ENCODE results near the gene ATP6V0A4.
"Not testable (repeated sequence)": the region's sequence is repeated elsewhere in the genome, so short reads cannot be mapped to it uniquely, and the experiment has no call there.

Gene ATP6V0A4

GRCh38 chr7:138716889-138717288 is 81.1 kb downstream of the ATP6V0A4 start:
- peaks cover 19% of the 10 kb centered on the region for H3K4me1 Mint-ChIP-seq (ENCODE audit: low read depth)
- no peaks in the 10 kb centered on the region for H3K9me3 Mint-ChIP-seq
- no peak overlapping the region for H3K27ac Mint-ChIP-seq
- no peak overlapping the region for H3K4me3 Mint-ChIP-seq
- peaks cover 4% of the 10 kb centered on the region for H3K27me3 Mint-ChIP-seq
- DNase-seq = no peak
- H3K36me3 Mint-ChIP-seq (ENCODE audit: low read depth) = no peaks in the 10 kb centered on the region

- no peak for DNase-seq
- no peaks in the 10 kb centered on the region for H3K36me3 Mint-ChIP-seq (ENCODE audit: low read depth)
- H3K4me1 Mint-ChIP-seq (ENCODE audit: low read depth) = peaks cover 16% of the 10 kb centered on the region
- H3K27me3 Mint-ChIP-seq = peaks cover 3% of the 10 kb centered on the region
- no peak overlapping the region for H3K27ac Mint-ChIP-seq
- no peaks in the 10 kb centered on the region for H3K9me3 Mint-ChIP-seq
- no peak overlapping the region for H3K4me3 Mint-ChIP-seq
Observed at GRCh38 chr7:138713191-138713590, 84.8 kb downstream of the ATP6V0A4 start.

- H3K27ac Mint-ChIP-seq = no peak overlapping the region
- no peaks in the 10 kb centered on the region for H3K36me3 Mint-ChIP-seq (ENCODE audit: low read depth)
Observed at GRCh38 chr7:138712652-138713051, 85.3 kb downstream of the ATP6V0A4 start.

GRCh38 chr7:138710536-138711385 is 87.2 kb downstream of the ATP6V0A4 start:
- H3K36me3 Mint-ChIP-seq (ENCODE audit: low read depth) = no peaks in the 10 kb centered on the region
- peaks cover 6% of the 10 kb centered on the region for H3K4me1 Mint-ChIP-seq (ENCODE audit: low read depth)
- H3K27me3 Mint-ChIP-seq = peaks cover 3% of the 10 kb centered on the region
- DNase-seq = no peak
- no peak overlapping the region for H3K4me3 Mint-ChIP-seq
- no peak overlapping the region for H3K27ac Mint-ChIP-seq
- H3K9me3 Mint-ChIP-seq = no peaks in the 10 kb centered on the region

More at GRCh38 chr7:138712652-138713051, 85.3 kb downstream of the ATP6V0A4 start:
- Mint-ChIP-seq H3K27me3 (peaks cover 3% of the 10 kb centered on the region), H3K9me3 (no peaks in the 10 kb centered on the region), H3K4me1 (ENCODE audit: low read depth) (peaks cover 10% of the 10 kb centered on the region), H3K4me3 (no peak overlapping the region)
- DNase-seq = no peak

- no peak for DNase-seq
- Mint-ChIP-seq H3K4me3 (no peak overlapping the region), H3K9me3 (no peaks in the 10 kb centered on the region), H3K36me3 (ENCODE audit: low read depth) (no peaks in the 10 kb centered on the region), H3K27me3 (no peaks in the 10 kb centered on the region), H3K27ac (no peak overlapping the region), H3K4me1 (ENCODE audit: low read depth) (no peaks in the 10 kb centered on the region)
Observed at GRCh38 chr7:138705167-138705566, 92.8 kb downstream of the ATP6V0A4 start.

GRCh38 chr7:138701537-138701923 is 96.5 kb downstream of the ATP6V0A4 start:
- Mint-ChIP-seq H3K9me3 (no peaks in the 10 kb centered on the region), H3K36me3 (ENCODE audit: low read depth) (no peaks in the 10 kb centered on the region), H3K4me1 (ENCODE audit: low read depth) (no peaks in the 10 kb centered on the region), H3K27me3 (no peaks in the 10 kb centered on the region), H3K27ac (no peak overlapping the region), H3K4me3 (no peak overlapping the region)
- DNase-seq = no peak

- Mint-ChIP-seq H3K9me3 (no peaks in the 10 kb centered on the region), H3K4me1 (ENCODE audit: low read depth) (no peaks in the 10 kb centered on the region), H3K4me3 (no peak within 1 kb of the TSS), H3K27ac (no peak within 1 kb of the TSS), H3K27me3 (no peaks in the 10 kb centered on the region), H3K36me3 (ENCODE audit: low read depth) (no peaks in the 10 kb centered on the region)
- DNase-seq = no peak
Observed at GRCh38 chr7:138700857-138701536, 97.0 kb downstream of the ATP6V0A4 start, which contains the start of gene SVOPL. Gene SVOPL, minus strand, starts transcription at chr7:138701362. Its CDS starts 22,317 bp downstream, at chr7:138679045.

- Mint-ChIP-seq H3K27ac (no peak overlapping the region), H3K4me1 (ENCODE audit: low read depth) (no peaks in the 10 kb centered on the region), H3K36me3 (ENCODE audit: low read depth) (no peaks in the 10 kb centered on the region), H3K4me3 (no peak overlapping the region), H3K9me3 (no peaks in the 10 kb centered on the region), H3K27me3 (no peaks in the 10 kb centered on the region)
- DNase-seq = no peak
Observed at GRCh38 chr7:138699661-138700060, 98.3 kb downstream of the ATP6V0A4 start.

GRCh38 chr7:138698281-138698680 is 99.7 kb downstream of the ATP6V0A4 start:
- no peak for DNase-seq
- H3K36me3 Mint-ChIP-seq (ENCODE audit: low read depth) = no peaks in the 10 kb centered on the region
- no peaks in the 10 kb centered on the region for H3K27me3 Mint-ChIP-seq
- H3K9me3 Mint-ChIP-seq = no peaks in the 10 kb centered on the region
- no peak overlapping the region for H3K27ac Mint-ChIP-seq
- no peak overlapping the region for H3K4me3 Mint-ChIP-seq
- no peaks in the 10 kb centered on the region for H3K4me1 Mint-ChIP-seq (ENCODE audit: low read depth)

- no peaks in the 10 kb centered on the region for H3K27me3 Mint-ChIP-seq
- no peaks in the 10 kb centered on the region for H3K36me3 Mint-ChIP-seq (ENCODE audit: low read depth)
- H3K27ac Mint-ChIP-seq = no peak overlapping the region
- DNase-seq = no peak
- no peaks in the 10 kb centered on the region for H3K4me1 Mint-ChIP-seq (ENCODE audit: low read depth)
- no peaks in the 10 kb centered on the region for H3K9me3 Mint-ChIP-seq
- no peak overlapping the region for H3K4me3 Mint-ChIP-seq
Observed at GRCh38 chr7:138697535-138698182, 100.3 kb downstream of the ATP6V0A4 start.

GRCh38 chr7:138695776-138696175 is 102.2 kb downstream of the ATP6V0A4 start:
- H3K36me3 Mint-ChIP-seq (ENCODE audit: low read depth); H3K4me3 Mint-ChIP-seq; H3K27ac Mint-ChIP-seq: not testable (repeated sequence)

GRCh38 chr7:138695106-138695505 is 102.9 kb downstream of the ATP6V0A4 start:
- Mint-ChIP-seq H3K4me3 (no peak overlapping the region), H3K36me3 (ENCODE audit: low read depth) (no peaks in the 10 kb centered on the region), H3K27me3 (no peaks in the 10 kb centered on the region), H3K4me1 (ENCODE audit: low read depth) (no peaks in the 10 kb centered on the region), H3K9me3 (no peaks in the 10 kb centered on the region), H3K27ac (no peak overlapping the region)
- no peak for DNase-seq

More at GRCh38 chr7:138695776-138696175, 102.2 kb downstream of the ATP6V0A4 start:
- H3K27me3 Mint-ChIP-seq; DNase-seq; H3K4me1 Mint-ChIP-seq (ENCODE audit: low read depth); H3K9me3 Mint-ChIP-seq: not testable (repeated sequence)

- H3K27ac Mint-ChIP-seq = no peak overlapping the region
- no peak overlapping the region for H3K4me3 Mint-ChIP-seq
- no peak for DNase-seq
- no peaks in the 10 kb centered on the region for H3K4me1 Mint-ChIP-seq (ENCODE audit: low read depth)
- no peaks in the 10 kb centered on the region for H3K36me3 Mint-ChIP-seq (ENCODE audit: low read depth)
- H3K9me3 Mint-ChIP-seq = no peaks in the 10 kb centered on the region
- H3K27me3 Mint-ChIP-seq = peaks cover 5% of the 10 kb centered on the region
Observed at GRCh38 chr7:138691178-138691577, 106.8 kb downstream of the ATP6V0A4 start.

- Mint-ChIP-seq H3K27ac (no peak overlapping the region), H3K36me3 (ENCODE audit: low read depth) (no peaks in the 10 kb centered on the region), H3K9me3 (no peaks in the 10 kb centered on the region), H3K4me3 (no peak overlapping the region), H3K27me3 (peaks cover 5% of the 10 kb centered on the region), H3K4me1 (ENCODE audit: low read depth) (no peaks in the 10 kb centered on the region)
- DNase-seq = no peak
Observed at GRCh38 chr7:138690495-138690894, 107.5 kb downstream of the ATP6V0A4 start.

GRCh38 chr7:138688037-138688436 is 110.0 kb downstream of the ATP6V0A4 start:
- not testable (repeated sequence) for H3K27me3 Mint-ChIP-seq; H3K4me3 Mint-ChIP-seq; H3K27ac Mint-ChIP-seq; DNase-seq; H3K4me1 Mint-ChIP-seq (ENCODE audit: low read depth); H3K9me3 Mint-ChIP-seq; H3K36me3 Mint-ChIP-seq (ENCODE audit: low read depth)
